C4-2B (cell line): Measurements from ENCODE around the gene NBPF10.
"Not testable (repeated sequence)": the region's sequence is repeated elsewhere in the genome, so short reads cannot be mapped to it uniquely, and the experiment has no call there.

ENCODE experiments used
- H3K27ac ChIP-seq: fragments of 450-650 bp; 2 replicates; pipeline ENCODE4 v1.5.1; 2017

The NBPF10 gene

GRCh38 chr1:146144465-146144864 is at the start of gene NBPF10:
Gene NBPF10 (minus strand): TSS chr1:146144804. CDS start chr1:146144769, 35 bp downstream.
- H3K27ac ChIP-seq, result not testable (repeated sequence)

- not testable (repeated sequence) for H3K27ac ChIP-seq
Measured at GRCh38 chr1:146174531-146174930, 29.9 kb upstream of the NBPF10 start.

- H3K27ac ChIP-seq, result not testable (repeated sequence)
Measured at GRCh38 chr1:146167740-146168139, 23.1 kb upstream of the NBPF10 start.

- H3K27ac ChIP-seq, result not testable (repeated sequence)
Measured at GRCh38 chr1:146167273-146167672, 22.7 kb upstream of the NBPF10 start.
